CD4-positive, alpha-beta T cell (primary cell): ENCODE measurements around the gene AUTS2. TPM values are rescaled to one million over a fixed set of nuclear protein-coding genes. Genes with fewer than 3 reads are reported as not detected.

Experiments
- ATAC-seq: fragments of 200-7000 bp; cut with Tn5 transposase; one replicate; pipeline ENCODE4 v1.10.0; 2022; ENCODE audit warnings: mild to moderate bottlenecking; ENCODE audit not compliant: poor library complexity
- CTCF ChIA-PET: fragments of 350-600 bp; sonication (Branson Sonifier 250); formaldehyde crosslinking; loops from one replicate; lab custom pipeline; 2021; ENCODE audit warnings: antibody characterized with exemption, inconsistent platforms; lab: Charles Lee
- POLR2A ChIA-PET: fragments of 350-600 bp; sonication (Branson Sonifier 250); formaldehyde crosslinking; loops from one replicate; lab custom pipeline; 2021; ENCODE audit warnings: antibody characterized with exemption, inconsistent platforms; lab: Charles Lee
- DNase-seq, 14 experiments: peaks; one replicate each; pipeline ENCODE4 v3.0.0-alpha.2; 2013 to 2020; ENCODE audit warnings: mixed read lengths in 2 of 14
- H3K27ac ChIP-seq, 2 donors: one replicate each; pipeline versions ENCODE4 v1.5.1 to v1.7.0; 2013; ENCODE audit warnings: low read length in 2 of 2, low read depth in 1 of 2, mild to moderate bottlenecking in 1 of 2
- H3K27me3 ChIP-seq, 2 experiments: 1 replicate in 1 of 2; 2 replicates in 1 of 2; pipeline versions ENCODE4 v1.6.1 to v1.7.0; 2013; ENCODE audit warnings: low read length in 2 of 2, control low read depth in 1 of 2, mild to moderate bottlenecking in 1 of 2, moderate library complexity in 1 of 2; ENCODE audit not compliant: insufficient read depth in 2 of 2, control insufficient read depth in 1 of 2
- H3K36me3 ChIP-seq: one replicate; pipeline ENCODE4 v1.6.1; 2013; ENCODE audit warnings: low read length, control low read depth; ENCODE audit not compliant: insufficient read depth
- H3K4me1 ChIP-seq: one replicate; pipeline ENCODE4 v1.6.1; 2013; ENCODE audit warnings: low read length, control low read depth; ENCODE audit not compliant: insufficient read depth
- H3K4me3 ChIP-seq: one replicate; pipeline ENCODE4 v1.5.1; 2013; ENCODE audit warnings: mild to moderate bottlenecking, low read length, moderate library complexity
- H3K9me3 ChIP-seq, 2 experiments: 1 replicate in 1 of 2; 2 replicates in 1 of 2; pipeline versions ENCODE4 v1.6.1 to v1.7.0; 2013; ENCODE audit warnings: low read length in 2 of 2, mild to moderate bottlenecking in 2 of 2, control low read depth in 1 of 2, moderate library complexity in 1 of 2; ENCODE audit not compliant: control insufficient read depth in 1 of 2, insufficient read depth in 1 of 2
- H3K27ac Mint-ChIP-seq: one replicate; pipeline ENCODE4 v1.8.0; 2020; ENCODE audit warnings: mixed read lengths
- H3K27me3 Mint-ChIP-seq: one replicate; pipeline ENCODE4 v1.8.0; 2021; ENCODE audit warnings: mixed read lengths
- H3K36me3 Mint-ChIP-seq: one replicate; pipeline ENCODE4 v1.8.0; 2021; ENCODE audit warnings: low read depth, mixed read lengths
- H3K4me1 Mint-ChIP-seq: one replicate; pipeline ENCODE4 v1.8.0; 2021; ENCODE audit warnings: low read depth, mixed read lengths
- H3K4me3 Mint-ChIP-seq: one replicate; pipeline ENCODE4 v1.8.0; 2020; ENCODE audit warnings: mild to moderate bottlenecking, mixed read lengths
- H3K9me3 Mint-ChIP-seq: one replicate; pipeline ENCODE4 v1.8.0; 2020; ENCODE audit warnings: mixed read lengths
- intact Hi-C, 2 experiments: fragments of 100-400 bp; cut with DNase I in 1 of 2; cut with micrococcal nuclease in 1 of 2; formaldehyde crosslinking; loops; one replicate each; pipeline versions ENCODE4 v1.15.1 to v1.9.0; 2023 to 2025; cut with DNase I, micrococcal nuclease
- total RNA-seq, 174 experiments: library from RNA in 2 of 174; stranded (reverse) in 2 of 174; gene quantifications; one replicate each; pipeline ENCODE4 v1.2.3 and lab custom pipeline; 2021 to 2026
- TF ChIP-seq, protein P1 (sequence below): fragments of 200-600 bp; IDR thresholded peaks from one replicate; pipeline ENCODE4 v1.8.0; 2022; ENCODE audit warnings: antibody characterized with exemption, mild to moderate bottlenecking

The AUTS2 gene
- total RNA-seq, 2 experiments from 2014 or later, result 43.6 to 47.6 TPM

- Mint-ChIP-seq H3K9me3 (no peaks in the 10 kb centered on the region), H3K27me3 (peaks cover 3% of the 10 kb centered on the region), H3K27ac (no peak overlapping the region), H3K4me1 (no peaks in the 10 kb centered on the region), H3K4me3 (no peak overlapping the region), H3K36me3 (no peaks in the 10 kb centered on the region)
- Histone ChIP-seq H3K4me3 (no peak overlapping the region), H3K27me3 (no peaks in the 10 kb centered on the region), H3K27ac (no peak overlapping the region), H3K9me3 (peaks cover 0 to 8% of the 10 kb centered on the region in 2 experiments), H3K36me3 (no peaks in the 10 kb centered on the region), H3K4me1 (no peaks in the 10 kb centered on the region)
- TF ChIP-seq, protein P1, sequence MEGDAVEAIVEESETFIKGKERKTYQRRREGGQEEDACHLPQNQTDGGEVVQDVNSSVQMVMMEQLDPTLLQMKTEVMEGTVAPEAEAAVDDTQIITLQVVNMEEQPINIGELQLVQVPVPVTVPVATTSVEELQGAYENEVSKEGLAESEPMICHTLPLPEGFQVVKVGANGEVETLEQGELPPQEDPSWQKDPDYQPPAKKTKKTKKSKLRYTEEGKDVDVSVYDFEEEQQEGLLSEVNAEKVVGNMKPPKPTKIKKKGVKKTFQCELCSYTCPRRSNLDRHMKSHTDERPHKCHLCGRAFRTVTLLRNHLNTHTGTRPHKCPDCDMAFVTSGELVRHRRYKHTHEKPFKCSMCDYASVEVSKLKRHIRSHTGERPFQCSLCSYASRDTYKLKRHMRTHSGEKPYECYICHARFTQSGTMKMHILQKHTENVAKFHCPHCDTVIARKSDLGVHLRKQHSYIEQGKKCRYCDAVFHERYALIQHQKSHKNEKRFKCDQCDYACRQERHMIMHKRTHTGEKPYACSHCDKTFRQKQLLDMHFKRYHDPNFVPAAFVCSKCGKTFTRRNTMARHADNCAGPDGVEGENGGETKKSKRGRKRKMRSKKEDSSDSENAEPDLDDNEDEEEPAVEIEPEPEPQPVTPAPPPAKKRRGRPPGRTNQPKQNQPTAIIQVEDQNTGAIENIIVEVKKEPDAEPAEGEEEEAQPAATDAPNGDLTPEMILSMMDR, result no peak
- no peak for DNase-seq
- no peak for ATAC-seq
- ChIA-PET CTCF (no interaction called here), POLR2A (no interaction called here)
- intact Hi-C loops, result no loop called here
Observed at GRCh38 chr7:70052691-70053090, 454.4 kb downstream of the AUTS2 start.

- H3K27ac Mint-ChIP-seq, result no peak overlapping the region
- no peak overlapping the region for H3K4me3 Mint-ChIP-seq
- ATAC-seq, result no peak
- no peaks in the 10 kb centered on the region for H3K36me3 Mint-ChIP-seq
- H3K9me3 ChIP-seq, result peaks cover 0 to 8% of the 10 kb centered on the region in 2 experiments
- H3K27me3 Mint-ChIP-seq, result peaks cover 3% of the 10 kb centered on the region
- POLR2A ChIA-PET, result no interaction called here
- no peak overlapping the region for H3K4me3 ChIP-seq
- H3K27ac ChIP-seq, result no peak overlapping the region
- H3K36me3 ChIP-seq, result no peaks in the 10 kb centered on the region
- no peak for DNase-seq
- CTCF ChIA-PET, result no interaction called here
- intact Hi-C loops, result no loop called here
- no peaks in the 10 kb centered on the region for H3K4me1 ChIP-seq
- H3K9me3 Mint-ChIP-seq, result no peaks in the 10 kb centered on the region
- no peaks in the 10 kb centered on the region for H3K4me1 Mint-ChIP-seq
- TF ChIP-seq, protein P1, result no peak
- no peaks in the 10 kb centered on the region for H3K27me3 ChIP-seq
Observed at GRCh38 chr7:70053421-70053820, 455.1 kb downstream of the AUTS2 start.

DNA sequence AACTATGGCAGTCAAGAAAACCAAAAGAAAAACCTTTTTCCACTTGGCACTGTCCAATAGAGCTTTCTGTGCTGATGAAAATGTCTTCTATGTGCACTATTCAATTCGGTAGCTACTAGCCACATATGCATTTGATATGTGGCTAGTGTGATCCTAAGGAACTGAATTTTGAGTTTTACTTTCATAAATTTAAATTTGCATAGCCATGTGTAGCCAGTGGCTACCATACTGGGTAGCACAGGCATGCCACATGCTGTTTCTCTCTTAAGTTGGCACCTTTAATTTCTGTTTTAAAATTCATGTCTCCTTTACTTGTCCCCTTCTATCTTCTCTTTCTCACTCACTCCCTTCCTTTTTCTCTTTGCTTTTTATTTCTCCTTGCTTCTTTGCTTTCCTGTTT, 455.7 kb downstream of the AUTS2 start:
- H3K4me3 Mint-ChIP-seq, result no peak overlapping the region
- no peaks in the 10 kb centered on the region for H3K36me3 ChIP-seq
- no peaks in the 10 kb centered on the region for H3K27me3 ChIP-seq
- ATAC-seq, result no peak
- peaks cover 0 to 8% of the 10 kb centered on the region in 2 experiments for H3K9me3 ChIP-seq
- intact Hi-C loops, result no loop called here
- DNase-seq, result no peak
- no peaks in the 10 kb centered on the region for H3K4me1 Mint-ChIP-seq
- H3K27ac Mint-ChIP-seq, result no peak overlapping the region
- TF ChIP-seq, protein P1, result no peak
- ChIA-PET CTCF (no interaction called here), POLR2A (no interaction called here)
- no peaks in the 10 kb centered on the region for H3K9me3 Mint-ChIP-seq
- no peaks in the 10 kb centered on the region for H3K4me1 ChIP-seq
- H3K27ac ChIP-seq, result no peak overlapping the region
- no peak overlapping the region for H3K4me3 ChIP-seq
- H3K36me3 Mint-ChIP-seq, result no peaks in the 10 kb centered on the region
- H3K27me3 Mint-ChIP-seq, result peaks cover 3% of the 10 kb centered on the region
